K562 (cell line): ENCODE measurements around the gene PRRC2C. TPM values are rescaled to one million over a fixed set of nuclear protein-coding genes. Genes with fewer than 3 reads are reported as not detected.

ENCODE experiments used
- ATF1 ChIP-seq, 2 experiments: fragments of 450-650 bp in 1 of 2; IDR thresholded peaks; 2 replicates each; pipeline ENCODE4 v1.6.1; 2016; ENCODE audit warnings: missing compliant biosample characterization in 1 of 2, missing genetic modification characterization in 1 of 2
- ATF7 ChIP-seq: fragments of 450-650 bp; IDR thresholded peaks from 2 replicates; pipeline ENCODE4 v1.7.1; 2014; ENCODE audit warnings: mild to moderate bottlenecking, moderate library complexity
- CBFB ChIP-seq: sonication (generic); formaldehyde crosslinking; IDR thresholded peaks from 2 replicates; pipeline ENCODE4 v1.4.0; 2020; ENCODE audit warnings: mild to moderate bottlenecking, missing genetic modification reagents
- GABPA ChIP-seq: fragments of 200-800 bp; sonication (Bioruptor generic); conservative IDR thresholded peaks from 2 replicates; pipeline ENCODE4 v1.6.1; 2016; ENCODE audit warnings: low read depth, missing genetic modification characterization, missing compliant biosample characterization
- KDM1A ChIP-seq, 2 experiments: fragments of 450-650 bp; IDR thresholded peaks; 2 replicates each; pipeline ENCODE4 v1.6.1; 2016; ENCODE audit warnings: mild to moderate bottlenecking in 2 of 2
- NFYB ChIP-seq: IDR thresholded peaks from 2 replicates; pipeline ENCODE4 v1.6.1; 2011; ENCODE audit warnings: mild to moderate bottlenecking, moderate library complexity; ENCODE audit not compliant: insufficient read length; ENCODE audit errors: extremely low read depth
- PHF20 ChIP-seq: fragments of 450-650 bp; IDR thresholded peaks from 2 replicates; pipeline ENCODE4 v1.6.1; 2018; ENCODE audit not compliant: partially characterized antibody
- PURB ChIP-seq: sonication (generic); formaldehyde crosslinking; IDR thresholded peaks from 2 replicates; pipeline ENCODE4 v1.9.0; 2021; ENCODE audit warnings: low read depth, mild to moderate bottlenecking, missing genetic modification reagents
- TAF1 ChIP-seq: IDR thresholded peaks from 2 replicates; pipeline ENCODE4 v1.6.1; 2011; ENCODE audit warnings: mild to moderate bottlenecking, low read length, moderate library complexity; ENCODE audit not compliant: insufficient read depth, control insufficient read depth, severe bottlenecking; ENCODE audit errors: extremely low read depth
- TCF7 ChIP-seq: sonication (generic); IDR thresholded peaks from 2 replicates; pipeline ENCODE4 v1.6.1; 2016; ENCODE audit warnings: antibody characterized with exemption, borderline replicate concordance
- ZC3H4 ChIP-seq: sonication (generic); formaldehyde crosslinking; IDR thresholded peaks from 2 replicates; pipeline ENCODE4 v1.9.0; 2021; ENCODE audit warnings: missing genetic modification reagents, borderline replicate concordance
- ZNF3 ChIP-seq: fragments of 250-450 bp; sonication (Bioruptor Pico); IDR thresholded peaks from 2 replicates; pipeline ENCODE4 v1.5.0; 2021; ENCODE audit warnings: mild to moderate bottlenecking, moderate library complexity
- ZNF444 ChIP-seq: fragments of 250-450 bp; sonication (Bioruptor Pico); IDR thresholded peaks from 2 replicates; pipeline ENCODE4 v1.4.0; 2020; ENCODE audit warnings: mild to moderate bottlenecking, moderate library complexity
- ZNF695 ChIP-seq: fragments of 450-650 bp; formaldehyde crosslinking; IDR thresholded peaks from 2 replicates; pipeline ENCODE4 v1.4.0; 2020; ENCODE audit warnings: mild to moderate bottlenecking, moderate library complexity
- ZNF707 ChIP-seq: fragments of 250-450 bp; sonication (Bioruptor Pico); conservative IDR thresholded peaks from 2 replicates; pipeline ENCODE4 v1.8.0; 2022; ENCODE audit warnings: inconsistent platforms, mild to moderate bottlenecking, moderate library complexity
- ZNF76 ChIP-seq: fragments of 250-450 bp; sonication (Bioruptor Pico); IDR thresholded peaks from 2 replicates; pipeline ENCODE4 v1.4.0; 2020; ENCODE audit warnings: mild to moderate bottlenecking, moderate library complexity, borderline replicate concordance
- polyA plus RNA-seq, 8 experiments: library from polyadenylated mRNA; depleted of rRNA in 4 of 8; stranded (reverse) in 5 of 8; unstranded in 3 of 8; fragments of >200 nt; fragmentation: Nextera tagmentation in 2 of 8; fragmentation: Illumina TruSeq in 1 of 8; extraction: Ambion mirVana in 2 of 8; extraction: Trizol in 1 of 8; gene quantifications; 2 replicates each; pipeline versions ENCODE4 v1.2.1 to v1.2.3, GENCODE V29; 2011 to 2014; ENCODE audit warnings: inconsistent platforms in 1 of 8, missing spikeins in 1 of 8
- total RNA-seq, 7 experiments: library from RNA; depleted of rRNA in 6 of 7; stranded (reverse); fragments of >200 nt in 6 of 7; fragmentation: Illumina TruSeq in 2 of 7; extraction: Trizol in 2 of 7; gene quantifications; 2 replicates each; pipeline versions ENCODE4 v1.2.1 to v1.2.3, GENCODE V29; 2011 to 2021; ENCODE audit warnings: low replicate concordance in 1 of 7
- TF ChIP-seq, protein P1 (sequence below), 2 experiments: fragments of 450-650 bp in 1 of 2; IDR thresholded peaks; 2 replicates each; pipeline ENCODE4 v1.6.1; 2011 to 2017; ENCODE audit warnings: low read depth in 2 of 2, antibody characterized with exemption in 1 of 2, borderline replicate concordance in 1 of 2, low read length in 1 of 2, mild to moderate bottlenecking in 1 of 2, mixed read lengths in 1 of 2; ENCODE audit not compliant: control insufficient read depth in 1 of 2
- TF ChIP-seq, protein P2 (sequence below): fragments of 450-650 bp; IDR thresholded peaks from 2 replicates; pipeline ENCODE4 v1.6.1; 2014; ENCODE audit warnings: low read depth, mild to moderate bottlenecking, moderate library complexity, borderline replicate concordance
- TF ChIP-seq, protein P3 (sequence below): fragments of 450-650 bp; IDR thresholded peaks from 2 replicates; pipeline ENCODE4 v1.6.1; 2017; ENCODE audit warnings: antibody characterized with exemption, mild to moderate bottlenecking

Gene PRRC2C
- total and polyA plus RNA-seq, 9 of the 15 experiments (the other 6 are each of a cell fraction or from before 2014, with no cell fraction given) = 61.9 to 237 (median 105) TPM

DNA sequence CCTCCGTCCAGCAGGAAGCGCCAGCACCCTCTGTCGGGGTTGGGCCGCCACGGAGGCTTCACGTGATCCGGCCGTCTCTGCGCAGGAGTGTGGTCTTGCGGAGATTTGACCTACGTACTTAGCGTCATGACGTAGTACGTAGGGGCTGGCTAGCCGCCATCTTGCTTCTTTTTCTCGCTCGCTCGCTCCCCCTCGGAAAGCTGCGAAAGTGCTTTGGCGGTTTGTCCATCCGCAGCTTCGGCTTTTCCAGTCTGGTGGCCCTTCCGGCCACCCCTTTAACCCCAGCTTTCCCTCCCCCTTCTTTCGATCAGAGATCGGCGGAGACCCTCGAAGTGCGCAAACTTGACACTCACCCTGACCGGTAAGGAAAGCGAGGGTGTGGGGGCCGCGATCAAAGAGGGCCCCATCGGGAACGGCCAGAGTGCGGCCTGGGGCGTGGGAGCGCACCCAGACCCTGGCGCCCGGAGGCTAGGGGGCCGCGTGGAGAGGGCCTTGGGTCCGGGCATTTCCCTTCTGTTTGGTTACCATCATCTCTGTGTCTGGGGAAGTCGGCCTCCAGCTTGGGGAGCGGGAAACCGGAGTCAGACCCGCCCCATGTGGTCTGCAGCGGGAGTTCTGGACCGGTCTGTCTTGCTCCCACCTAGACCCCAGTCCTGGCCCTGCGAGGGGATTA lies at the start of gene PRRC2C (continued):
- TF ChIP-seq ATF1 (CRISPR knock-in tag; IDR thresholded peaks at IDR 0.05) (peak; percentile 53; the same call in 1 of the 2 replicates), ATF1 (tag; IDR thresholded peaks at IDR 0.05) (peak; percentile 98), CBFB (CRISPR knock-in tag) (no peak), ATF7 (peak; percentile 95), ZNF444 (CRISPR knock-in tag) (no peak), ZNF3 (no peak), TCF7 (0 out of 2 replicates have a peak, but pooled peaks have one; percentile 52), TAF1 (peak; percentile 85), ZNF76 (no peak), ZNF695 (CRISPR knock-in tag) (no peak), ZC3H4 (CRISPR knock-in tag) (0 out of 2 replicates have a peak, but pooled peaks have one; percentile 54), PURB (CRISPR knock-in tag) (no peak), KDM1A (IDR thresholded peaks at IDR 0.05) (peak; percentile 71 to 79), PHF20 (peak; percentile 61), ZNF707 (CRISPR knock-in tag) (no peak), GABPA (tag) (peak; percentile 56), NFYB (no peak)
- TF ChIP-seq, protein P1, sequence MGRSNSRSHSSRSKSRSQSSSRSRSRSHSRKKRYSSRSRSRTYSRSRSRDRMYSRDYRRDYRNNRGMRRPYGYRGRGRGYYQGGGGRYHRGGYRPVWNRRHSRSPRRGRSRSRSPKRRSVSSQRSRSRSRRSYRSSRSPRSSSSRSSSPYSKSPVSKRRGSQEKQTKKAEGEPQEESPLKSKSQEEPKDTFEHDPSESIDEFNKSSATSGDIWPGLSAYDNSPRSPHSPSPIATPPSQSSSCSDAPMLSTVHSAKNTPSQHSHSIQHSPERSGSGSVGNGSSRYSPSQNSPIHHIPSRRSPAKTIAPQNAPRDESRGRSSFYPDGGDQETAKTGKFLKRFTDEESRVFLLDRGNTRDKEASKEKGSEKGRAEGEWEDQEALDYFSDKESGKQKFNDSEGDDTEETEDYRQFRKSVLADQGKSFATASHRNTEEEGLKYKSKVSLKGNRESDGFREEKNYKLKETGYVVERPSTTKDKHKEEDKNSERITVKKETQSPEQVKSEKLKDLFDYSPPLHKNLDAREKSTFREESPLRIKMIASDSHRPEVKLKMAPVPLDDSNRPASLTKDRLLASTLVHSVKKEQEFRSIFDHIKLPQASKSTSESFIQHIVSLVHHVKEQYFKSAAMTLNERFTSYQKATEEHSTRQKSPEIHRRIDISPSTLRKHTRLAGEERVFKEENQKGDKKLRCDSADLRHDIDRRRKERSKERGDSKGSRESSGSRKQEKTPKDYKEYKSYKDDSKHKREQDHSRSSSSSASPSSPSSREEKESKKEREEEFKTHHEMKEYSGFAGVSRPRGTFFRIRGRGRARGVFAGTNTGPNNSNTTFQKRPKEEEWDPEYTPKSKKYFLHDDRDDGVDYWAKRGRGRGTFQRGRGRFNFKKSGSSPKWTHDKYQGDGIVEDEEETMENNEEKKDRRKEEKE (IDR thresholded peaks at IDR 0.05; ENCODE audit: borderline replicate concordance in 1 of 2, control insufficient read depth in 1 of 2, low read depth in 2 of 2, low read length in 1 of 2) = 0 out of 4 replicates have a peak, but pooled peaks of 1 of the 2 experiments have one; percentile 43
- TF ChIP-seq, protein P2, sequence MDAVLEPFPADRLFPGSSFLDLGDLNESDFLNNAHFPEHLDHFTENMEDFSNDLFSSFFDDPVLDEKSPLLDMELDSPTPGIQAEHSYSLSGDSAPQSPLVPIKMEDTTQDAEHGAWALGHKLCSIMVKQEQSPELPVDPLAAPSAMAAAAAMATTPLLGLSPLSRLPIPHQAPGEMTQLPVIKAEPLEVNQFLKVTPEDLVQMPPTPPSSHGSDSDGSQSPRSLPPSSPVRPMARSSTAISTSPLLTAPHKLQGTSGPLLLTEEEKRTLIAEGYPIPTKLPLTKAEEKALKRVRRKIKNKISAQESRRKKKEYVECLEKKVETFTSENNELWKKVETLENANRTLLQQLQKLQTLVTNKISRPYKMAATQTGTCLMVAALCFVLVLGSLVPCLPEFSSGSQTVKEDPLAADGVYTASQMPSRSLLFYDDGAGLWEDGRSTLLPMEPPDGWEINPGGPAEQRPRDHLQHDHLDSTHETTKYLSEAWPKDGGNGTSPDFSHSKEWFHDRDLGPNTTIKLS = peak; percentile 96
- TF ChIP-seq, protein P3, sequence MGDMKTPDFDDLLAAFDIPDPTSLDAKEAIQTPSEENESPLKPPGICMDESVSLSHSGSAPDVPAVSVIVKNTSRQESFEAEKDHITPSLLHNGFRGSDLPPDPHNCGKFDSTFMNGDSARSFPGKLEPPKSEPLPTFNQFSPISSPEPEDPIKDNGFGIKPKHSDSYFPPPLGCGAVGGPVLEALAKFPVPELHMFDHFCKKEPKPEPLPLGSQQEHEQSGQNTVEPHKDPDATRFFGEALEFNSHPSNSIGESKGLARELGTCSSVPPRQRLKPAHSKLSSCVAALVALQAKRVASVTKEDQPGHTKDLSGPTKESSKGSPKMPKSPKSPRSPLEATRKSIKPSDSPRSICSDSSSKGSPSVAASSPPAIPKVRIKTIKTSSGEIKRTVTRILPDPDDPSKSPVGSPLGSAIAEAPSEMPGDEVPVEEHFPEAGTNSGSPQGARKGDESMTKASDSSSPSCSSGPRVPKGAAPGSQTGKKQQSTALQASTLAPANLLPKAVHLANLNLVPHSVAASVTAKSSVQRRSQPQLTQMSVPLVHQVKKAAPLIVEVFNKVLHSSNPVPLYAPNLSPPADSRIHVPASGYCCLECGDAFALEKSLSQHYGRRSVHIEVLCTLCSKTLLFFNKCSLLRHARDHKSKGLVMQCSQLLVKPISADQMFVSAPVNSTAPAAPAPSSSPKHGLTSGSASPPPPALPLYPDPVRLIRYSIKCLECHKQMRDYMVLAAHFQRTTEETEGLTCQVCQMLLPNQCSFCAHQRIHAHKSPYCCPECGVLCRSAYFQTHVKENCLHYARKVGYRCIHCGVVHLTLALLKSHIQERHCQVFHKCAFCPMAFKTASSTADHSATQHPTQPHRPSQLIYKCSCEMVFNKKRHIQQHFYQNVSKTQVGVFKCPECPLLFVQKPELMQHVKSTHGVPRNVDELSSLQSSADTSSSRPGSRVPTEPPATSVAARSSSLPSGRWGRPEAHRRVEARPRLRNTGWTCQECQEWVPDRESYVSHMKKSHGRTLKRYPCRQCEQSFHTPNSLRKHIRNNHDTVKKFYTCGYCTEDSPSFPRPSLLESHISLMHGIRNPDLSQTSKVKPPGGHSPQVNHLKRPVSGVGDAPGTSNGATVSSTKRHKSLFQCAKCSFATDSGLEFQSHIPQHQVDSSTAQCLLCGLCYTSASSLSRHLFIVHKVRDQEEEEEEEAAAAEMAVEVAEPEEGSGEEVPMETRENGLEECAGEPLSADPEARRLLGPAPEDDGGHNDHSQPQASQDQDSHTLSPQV = no peak
